Measurements from ENCODE around the gene MTIF3.

MTIF3 gene

GRCh38 chr13:27455331-27455855, 5.0 kb upstream of the MTIF3 start:
- H3K9ac ChIP-seq (ENCODE audit: low read length), result no peak overlapping the region
- no peak overlapping the region for H3K27ac ChIP-seq (ENCODE audit: low read depth, low read length)
- H3K4me1 ChIP-seq (ENCODE audit: control insufficient read depth, insufficient read depth, low read length), result peaks cover 3% of the 10 kb centered on the region
- H3K9me3 ChIP-seq (ENCODE audit: control insufficient read depth, insufficient read depth, low read depth, low read length), result no peaks in the 10 kb centered on the region
- no peaks in the 10 kb centered on the region for H3K36me3 ChIP-seq (ENCODE audit: control insufficient read depth, insufficient read depth, low read length)
- H3K27me3 ChIP-seq (ENCODE audit: control insufficient read depth, insufficient read depth, low read length), result peaks cover 13% of the 10 kb centered on the region; the same call in 1 of the 2 replicates
- no peak overlapping the region for H3K4me3 ChIP-seq (ENCODE audit: low read depth, low read length)

GRCh38 chr13:27450921-27451471, 632 bp upstream of the MTIF3 start:
- no peaks in the 10 kb centered on the region for H3K36me3 ChIP-seq (ENCODE audit: control insufficient read depth, insufficient read depth, low read length)
- H3K9me3 ChIP-seq (ENCODE audit: control insufficient read depth, insufficient read depth, low read depth, low read length), result no peaks in the 10 kb centered on the region
- H3K9ac ChIP-seq (ENCODE audit: low read length), result peak overlapping the region; percentile 98
- peaks cover 13% of the 10 kb centered on the region; the same call in 1 of the 2 replicates for H3K27me3 ChIP-seq (ENCODE audit: control insufficient read depth, insufficient read depth, low read length)
- H3K4me1 ChIP-seq (ENCODE audit: control insufficient read depth, insufficient read depth, low read length), result peaks cover 3% of the 10 kb centered on the region
- H3K4me3 ChIP-seq (ENCODE audit: low read depth, low read length), result peak overlapping the region; percentile 90
- H3K27ac ChIP-seq (ENCODE audit: low read depth, low read length), result peak overlapping the region; percentile 21

GRCh38 chr13:27449081-27449603, 1.2 kb downstream of the MTIF3 start:
- Histone ChIP-seq H3K9ac (ENCODE audit: low read length) (peak overlapping the region; percentile 98), H3K4me1 (ENCODE audit: control insufficient read depth, insufficient read depth, low read length) (no peaks in the 10 kb centered on the region; the same call in 1 of the 2 replicates), H3K9me3 (ENCODE audit: control insufficient read depth, insufficient read depth, low read depth, low read length) (no peaks in the 10 kb centered on the region), H3K36me3 (ENCODE audit: control insufficient read depth, insufficient read depth, low read length) (no peaks in the 10 kb centered on the region), H3K27ac (ENCODE audit: low read depth, low read length) (peak overlapping the region; percentile 91; the same call in 1 of the 2 replicates), H3K27me3 (ENCODE audit: control insufficient read depth, insufficient read depth, low read length) (peaks cover 13% of the 10 kb centered on the region; the same call in 1 of the 2 replicates), H3K4me3 (ENCODE audit: low read depth, low read length) (peak overlapping the region; percentile 90)

- no peak overlapping the region for H3K4me3 ChIP-seq (ENCODE audit: low read depth, low read length)
- H3K9me3 ChIP-seq (ENCODE audit: control insufficient read depth, insufficient read depth, low read depth, low read length), result no peaks in the 10 kb centered on the region
- H3K4me1 ChIP-seq (ENCODE audit: control insufficient read depth, insufficient read depth, low read length), result no peaks in the 10 kb centered on the region; the same call in 1 of the 2 replicates
- no peak overlapping the region for H3K9ac ChIP-seq (ENCODE audit: low read length)
- no peak overlapping the region for H3K27ac ChIP-seq (ENCODE audit: low read depth, low read length)
- no peaks in the 10 kb centered on the region for H3K36me3 ChIP-seq (ENCODE audit: control insufficient read depth, insufficient read depth, low read length)
- peaks cover 13% of the 10 kb centered on the region; the same call in 1 of the 2 replicates for H3K27me3 ChIP-seq (ENCODE audit: control insufficient read depth, insufficient read depth, low read length)
Measured at GRCh38 chr13:27448308-27448707, 2.1 kb downstream of the MTIF3 start.

- Histone ChIP-seq H3K36me3 (ENCODE audit: control insufficient read depth, insufficient read depth, low read length) (no peaks in the 10 kb centered on the region), H3K4me3 (ENCODE audit: low read depth, low read length) (no peak overlapping the region), H3K4me1 (ENCODE audit: control insufficient read depth, insufficient read depth, low read length) (peaks cover 8% of the 10 kb centered on the region; the same call in 1 of the 2 replicates), H3K27me3 (ENCODE audit: control insufficient read depth, insufficient read depth, low read length) (peaks cover 12% of the 10 kb centered on the region; the same call in 1 of the 2 replicates), H3K9ac (ENCODE audit: low read length) (no peak overlapping the region), H3K9me3 (ENCODE audit: control insufficient read depth, insufficient read depth, low read depth, low read length) (no peaks in the 10 kb centered on the region), H3K27ac (ENCODE audit: low read depth, low read length) (no peak overlapping the region)
Measured at GRCh38 chr13:27446986-27447583, 3.3 kb downstream of the MTIF3 start.

GRCh38 chr13:27442797-27443196, 7.6 kb downstream of the MTIF3 start:
- Histone ChIP-seq H3K4me3 (ENCODE audit: low read depth, low read length) (no peak overlapping the region), H3K27ac (ENCODE audit: low read depth, low read length) (no peak overlapping the region), H3K4me1 (ENCODE audit: control insufficient read depth, insufficient read depth, low read length) (peaks cover 11% of the 10 kb centered on the region; the same call in 1 of the 2 replicates), H3K36me3 (ENCODE audit: control insufficient read depth, insufficient read depth, low read length) (peaks cover 19% of the 10 kb centered on the region), H3K9me3 (ENCODE audit: control insufficient read depth, insufficient read depth, low read depth, low read length) (no peaks in the 10 kb centered on the region), H3K9ac (ENCODE audit: low read length) (no peak overlapping the region), H3K27me3 (ENCODE audit: control insufficient read depth, insufficient read depth, low read length) (no peaks in the 10 kb centered on the region)

GRCh38 chr13:27442071-27442647, 8.2 kb downstream of the MTIF3 start:
- Histone ChIP-seq H3K36me3 (ENCODE audit: control insufficient read depth, insufficient read depth, low read length) (peaks cover 22% of the 10 kb centered on the region), H3K4me1 (ENCODE audit: control insufficient read depth, insufficient read depth, low read length) (peaks cover 11% of the 10 kb centered on the region; the same call in 1 of the 2 replicates), H3K9me3 (ENCODE audit: control insufficient read depth, insufficient read depth, low read depth, low read length) (no peaks in the 10 kb centered on the region), H3K9ac (ENCODE audit: low read length) (no peak overlapping the region), H3K27ac (ENCODE audit: low read depth, low read length) (no peak overlapping the region), H3K27me3 (ENCODE audit: control insufficient read depth, insufficient read depth, low read length) (no peaks in the 10 kb centered on the region), H3K4me3 (ENCODE audit: low read depth, low read length) (no peak overlapping the region)

- Histone ChIP-seq H3K4me1 (ENCODE audit: control insufficient read depth, insufficient read depth, low read length) (peaks cover 11% of the 10 kb centered on the region; the same call in 1 of the 2 replicates), H3K27me3 (ENCODE audit: control insufficient read depth, insufficient read depth, low read length) (no peaks in the 10 kb centered on the region), H3K4me3 (ENCODE audit: low read depth, low read length) (no peak overlapping the region), H3K9me3 (ENCODE audit: control insufficient read depth, insufficient read depth, low read depth, low read length) (no peaks in the 10 kb centered on the region), H3K27ac (ENCODE audit: low read depth, low read length) (no peak overlapping the region), H3K36me3 (ENCODE audit: control insufficient read depth, insufficient read depth, low read length) (peaks cover 38% of the 10 kb centered on the region), H3K9ac (ENCODE audit: low read length) (no peak overlapping the region)
Measured at GRCh38 chr13:27440408-27440807, 10.0 kb downstream of the MTIF3 start.

- H3K27ac ChIP-seq (ENCODE audit: low read depth, low read length), result no peak overlapping the region
- peaks cover 70% of the 10 kb centered on the region for H3K36me3 ChIP-seq (ENCODE audit: control insufficient read depth, insufficient read depth, low read length)
- no peaks in the 10 kb centered on the region for H3K9me3 ChIP-seq (ENCODE audit: control insufficient read depth, insufficient read depth, low read depth, low read length)
- no peaks in the 10 kb centered on the region for H3K27me3 ChIP-seq (ENCODE audit: control insufficient read depth, insufficient read depth, low read length)
- 0 out of 2 replicates have a peak, but pooled peaks cover 3% of the 10 kb centered on the region for H3K4me1 ChIP-seq (ENCODE audit: control insufficient read depth, insufficient read depth, low read length)
- H3K9ac ChIP-seq (ENCODE audit: low read length), result no peak overlapping the region
- no peak overlapping the region for H3K4me3 ChIP-seq (ENCODE audit: low read depth, low read length)
Measured at GRCh38 chr13:27437126-27437525, 13.2 kb downstream of the MTIF3 start.

- Histone ChIP-seq H3K9ac (ENCODE audit: low read length) (no peak overlapping the region), H3K27me3 (ENCODE audit: control insufficient read depth, insufficient read depth, low read length) (no peaks in the 10 kb centered on the region), H3K9me3 (ENCODE audit: control insufficient read depth, insufficient read depth, low read depth, low read length) (no peaks in the 10 kb centered on the region), H3K4me1 (ENCODE audit: control insufficient read depth, insufficient read depth, low read length) (no peaks in the 10 kb centered on the region), H3K36me3 (ENCODE audit: control insufficient read depth, insufficient read depth, low read length) (peaks cover 94% of the 10 kb centered on the region), H3K27ac (ENCODE audit: low read depth, low read length) (no peak overlapping the region), H3K4me3 (ENCODE audit: low read depth, low read length) (no peak overlapping the region)
Measured at GRCh38 chr13:27432611-27433210, 17.7 kb downstream of the MTIF3 start.
